GM10266 (cell line): ENCODE measurements around the gene ANXA4.

Source experiments
- DNase-seq: peaks from one replicate; pipeline ENCODE4 v3.0.0; 2012; ENCODE audit errors: extremely low spot score
- TF ChIP-seq, protein P1 (sequence below): IDR thresholded peaks from 2 replicates; pipeline ENCODE4 v1.5.1; 2012; ENCODE audit warnings: mild to moderate bottlenecking, low read depth; ENCODE audit not compliant: control insufficient read depth, insufficient read depth; ENCODE audit errors: missing control alignments

ANXA4 gene

DNA sequence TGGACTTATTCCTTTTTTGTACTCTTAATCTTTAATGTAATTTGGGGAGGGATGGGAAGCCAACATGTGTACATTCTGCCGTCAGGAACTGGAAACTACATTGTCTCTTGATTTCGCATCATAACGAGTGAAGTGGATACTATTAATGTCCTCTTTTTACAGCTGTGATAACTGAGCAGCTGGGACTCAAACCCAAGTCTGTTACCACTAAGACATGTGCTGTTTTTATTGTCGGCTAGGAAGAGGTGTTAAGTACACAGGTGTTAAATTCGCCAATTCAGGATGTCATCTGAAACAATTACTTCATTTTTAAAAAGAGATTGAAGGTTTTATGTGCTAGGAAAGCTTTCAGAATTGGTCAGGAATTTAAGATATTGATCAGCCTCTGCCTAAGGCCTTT is 94.4 kb downstream of the ANXA4 start:
- TF ChIP-seq, protein P1, sequence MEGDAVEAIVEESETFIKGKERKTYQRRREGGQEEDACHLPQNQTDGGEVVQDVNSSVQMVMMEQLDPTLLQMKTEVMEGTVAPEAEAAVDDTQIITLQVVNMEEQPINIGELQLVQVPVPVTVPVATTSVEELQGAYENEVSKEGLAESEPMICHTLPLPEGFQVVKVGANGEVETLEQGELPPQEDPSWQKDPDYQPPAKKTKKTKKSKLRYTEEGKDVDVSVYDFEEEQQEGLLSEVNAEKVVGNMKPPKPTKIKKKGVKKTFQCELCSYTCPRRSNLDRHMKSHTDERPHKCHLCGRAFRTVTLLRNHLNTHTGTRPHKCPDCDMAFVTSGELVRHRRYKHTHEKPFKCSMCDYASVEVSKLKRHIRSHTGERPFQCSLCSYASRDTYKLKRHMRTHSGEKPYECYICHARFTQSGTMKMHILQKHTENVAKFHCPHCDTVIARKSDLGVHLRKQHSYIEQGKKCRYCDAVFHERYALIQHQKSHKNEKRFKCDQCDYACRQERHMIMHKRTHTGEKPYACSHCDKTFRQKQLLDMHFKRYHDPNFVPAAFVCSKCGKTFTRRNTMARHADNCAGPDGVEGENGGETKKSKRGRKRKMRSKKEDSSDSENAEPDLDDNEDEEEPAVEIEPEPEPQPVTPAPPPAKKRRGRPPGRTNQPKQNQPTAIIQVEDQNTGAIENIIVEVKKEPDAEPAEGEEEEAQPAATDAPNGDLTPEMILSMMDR: no peak
- no peak for DNase-seq

DNA sequence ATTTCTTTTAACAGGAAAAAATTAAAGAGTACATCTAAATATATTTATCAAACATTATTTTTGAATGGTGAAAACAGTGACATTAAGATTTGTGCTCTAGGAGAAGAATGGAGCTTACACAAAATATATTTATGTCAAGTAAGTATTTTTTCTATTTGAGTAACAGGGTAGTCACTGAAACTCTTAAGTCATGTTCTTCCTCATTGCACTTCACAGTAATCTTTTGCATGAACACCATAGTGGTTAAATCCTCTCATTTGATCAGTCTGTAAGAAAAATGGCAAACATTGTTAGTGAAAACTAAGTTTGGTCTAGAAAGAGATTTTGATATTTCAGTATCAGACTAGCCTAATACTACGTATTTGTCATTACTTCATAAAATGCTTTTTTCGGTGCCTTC is 95.6 kb downstream of the ANXA4 start:
- DNase-seq: peak; percentile 18
- TF ChIP-seq, protein P1: no peak

DNA sequence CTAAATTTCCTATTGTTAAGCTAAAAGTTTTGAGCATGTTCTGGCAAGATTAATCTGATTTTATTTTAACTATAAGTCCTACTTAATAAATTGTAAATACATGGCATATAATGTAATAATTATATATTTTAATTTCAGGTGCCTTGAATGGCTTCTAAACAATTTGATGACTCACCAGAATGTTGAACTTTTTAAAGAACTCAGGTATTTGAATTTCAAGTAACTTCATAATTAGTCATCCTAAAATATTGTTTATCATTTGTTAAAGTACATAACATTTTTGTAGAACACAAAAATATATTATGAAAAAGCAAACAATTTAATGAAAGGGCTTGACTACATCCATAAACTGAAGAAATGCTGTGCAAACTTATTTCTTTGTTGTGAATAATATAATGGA is 102.1 kb downstream of the ANXA4 start:
- TF ChIP-seq, protein P1: no peak
- DNase-seq: no peak

- TF ChIP-seq, protein P1: no peak
- DNase-seq: no peak
Measured at GRCh38 chr2:69844560-69844959, 102.6 kb downstream of the ANXA4 start.

GRCh38 chr2:69846182-69847067 is 104.5 kb downstream of the ANXA4 start:
- DNase-seq: no peak
- TF ChIP-seq, protein P1: no peak

DNA sequence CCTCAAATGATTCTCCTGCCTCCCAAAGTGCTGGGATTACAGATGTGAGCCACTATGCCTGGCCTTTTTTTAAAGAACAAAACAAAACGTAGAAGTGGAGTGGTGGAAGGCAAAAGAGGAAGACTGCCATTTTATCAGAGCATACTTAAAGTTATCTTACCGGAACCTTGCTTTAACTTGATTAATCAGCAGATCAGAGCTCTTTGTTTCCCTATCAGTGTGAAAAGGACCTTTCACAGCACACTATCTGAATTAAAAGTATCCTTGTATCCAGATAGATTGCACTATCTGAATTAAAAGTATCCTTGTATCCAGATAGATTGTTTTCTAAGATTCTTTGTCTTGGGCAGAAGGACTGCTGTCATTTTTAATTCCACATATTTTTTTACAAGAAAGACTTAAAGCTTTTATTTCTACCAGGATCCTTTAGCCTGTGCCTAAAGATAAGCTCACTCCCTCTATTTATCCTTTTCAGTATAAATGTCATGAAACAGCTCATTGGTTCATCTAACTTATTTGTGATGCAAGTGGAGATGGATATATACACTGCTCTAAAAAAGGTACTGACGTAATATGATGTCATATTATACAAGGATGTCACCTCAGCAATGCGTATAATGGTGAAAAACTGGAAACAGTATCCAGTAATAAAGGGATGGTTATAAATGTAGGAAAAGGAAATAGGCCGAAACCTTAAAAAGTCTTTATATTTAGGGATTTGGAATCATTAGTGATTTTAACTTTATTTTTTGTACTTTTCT is 105.3 kb downstream of the ANXA4 start:
- TF ChIP-seq, protein P1: no peak

More for the DNA sequence above, 105.3 kb downstream of the ANXA4 start:
- DNase-seq: no peak
